K562 (cell line): ENCODE results near the gene VAMP8.

ENCODE experiments used
- CHD2 ChIP-seq: IDR thresholded peaks from 2 replicates; pipeline ENCODE4 v1.6.1; 2011; ENCODE audit warnings: low read depth, low read length
- MEF2A ChIP-seq: IDR thresholded peaks from 2 replicates; pipeline ENCODE4 v1.6.1; 2011; ENCODE audit warnings: low read depth, mild to moderate bottlenecking, low read length, moderate library complexity; ENCODE audit not compliant: control insufficient read depth
- RCOR1 ChIP-seq, 2 experiments: IDR thresholded peaks; 2 replicates each; pipeline ENCODE4 v1.6.1; 2012; ENCODE audit warnings: low read depth in 2 of 2, low read length in 2 of 2, borderline replicate concordance in 1 of 2, improper control_type of control experiment in 1 of 2
- ZNF143 ChIP-seq: sonication (generic); formaldehyde crosslinking; IDR thresholded peaks from 2 replicates; pipeline ENCODE4 v1.9.0; 2022; ENCODE audit warnings: mild to moderate bottlenecking, missing genetic modification reagents
- ZNF311 ChIP-seq: fragments of 250-450 bp; sonication (Bioruptor Pico); IDR thresholded peaks from 2 replicates; pipeline ENCODE4 v1.4.0; 2020; ENCODE audit warnings: mild to moderate bottlenecking, moderate library complexity

- TF ChIP-seq ZNF311 (CRISPR knock-in tag) (no peak), RCOR1 (IDR thresholded peaks at IDR 0.05; ENCODE audit: borderline replicate concordance in 1 of 2, low read depth in 2 of 2, low read length in 2 of 2) (no peak), MEF2A (no peak), ZNF143 (no peak), CHD2 (no peak)
These were observed 30.2 kb downstream of the VAMP8 start for GRCh38 chr2:85607268-85608215.
